ENCODE data around the gene TDRD15. TPM values are rescaled to one million over a fixed set of nuclear protein-coding genes. Genes with fewer than 3 reads are reported as not detected.

The TDRD15 gene
- total RNA-seq, 1 experiment from 2014 or later: not detected

GRCh38 chr2:21131861-21132260, 8.1 kb downstream of the TDRD15 start:
- H3K27ac ChIP-seq (ENCODE audit: insufficient read length, low read depth, low read length): no peak overlapping the region
- no peaks in the 10 kb centered on the region for H3K79me1 ChIP-seq (ENCODE audit: insufficient read depth, low read depth, low read length, poor library complexity, severe bottlenecking)
- H2AFZ ChIP-seq (ENCODE audit: low read length): no peak overlapping the region
- no peaks in the 10 kb centered on the region for H3K79me2 ChIP-seq (ENCODE audit: insufficient read depth, low read length)
- no peak overlapping the region for H3K9ac ChIP-seq (ENCODE audit: extremely low read depth, insufficient read length, low read length)
- H3K56ac ChIP-seq (ENCODE audit: insufficient read length, low read depth, low read length): no peak overlapping the region
- H3K23ac ChIP-seq (ENCODE audit: insufficient read length, low read depth, low read length): no peak overlapping the region
- no CpG with 5 or more reads among the region's 5 CpGs for WGBS (ENCODE audit: extremely low coverage, insufficient read length, low lambda C conversion rate)
- no peak overlapping the region for H3K4ac ChIP-seq (ENCODE audit: low read depth, low read length)
- no peak overlapping the region for H3T11ph ChIP-seq (ENCODE audit: low read length)
- H2BK12ac ChIP-seq (ENCODE audit: insufficient read length, low read depth, low read length): no peak overlapping the region
- DNase-seq: no peak
- no peak overlapping the region for H4K91ac ChIP-seq (ENCODE audit: insufficient read length, low read depth, low read length)
- H3K23me2 ChIP-seq (ENCODE audit: insufficient read length, low read depth, low read length, poor library complexity, severe bottlenecking): no peaks in the 10 kb centered on the region
- no peak for TF ChIP-seq CTCF (conservative IDR thresholded peaks at IDR 0.05)
- no peak overlapping the region for H2BK15ac ChIP-seq (ENCODE audit: low read depth, low read length)
- H4K20me1 ChIP-seq (ENCODE audit: control insufficient read depth, insufficient read depth, insufficient read length): no peaks in the 10 kb centered on the region
- no peak overlapping the region for H3K14ac ChIP-seq (ENCODE audit: insufficient read depth, low read length)
- no peak overlapping the region for H3K18ac ChIP-seq (ENCODE audit: insufficient read length, low read depth, low read length)
- H3K4me1 Mint-ChIP-seq: no peaks in the 10 kb centered on the region
- H3K27me3 Mint-ChIP-seq (ENCODE audit: low read depth): no peaks in the 10 kb centered on the region
- no peak overlapping the region for H2BK5ac ChIP-seq (ENCODE audit: insufficient read length, low read length)
- no peak overlapping the region for H4K8ac ChIP-seq (replicated peaks; ENCODE audit: insufficient read length, low read depth, low read length)
- no peaks in the 10 kb centered on the region for H3K9me3 ChIP-seq (ENCODE audit: control insufficient read depth, low read depth, low read length)
- H3K4me3 Mint-ChIP-seq: no peak overlapping the region
- H2BK20ac ChIP-seq (ENCODE audit: low read depth, low read length, poor library complexity, severe bottlenecking): no peak overlapping the region
- no peak overlapping the region for H2AK5ac ChIP-seq (ENCODE audit: insufficient read length, low read length)
- H3K9me3 Mint-ChIP-seq: no peaks in the 10 kb centered on the region
- H3K4me1 ChIP-seq (ENCODE audit: insufficient read depth, low read length): no peaks in the 10 kb centered on the region
- no peak overlapping the region for H3K4me2 ChIP-seq (ENCODE audit: insufficient read depth, insufficient read length, low read length)
- no peaks in the 10 kb centered on the region for H3K27me3 ChIP-seq (ENCODE audit: insufficient read depth, low read length)
- H3K27ac Mint-ChIP-seq: no peak overlapping the region
- H3K36me3 Mint-ChIP-seq (ENCODE audit: insufficient read depth in 1 of 3, low read depth in 3 of 3): no peaks in the 10 kb centered on the region
- no peak overlapping the region for H2BK120ac ChIP-seq (ENCODE audit: low read depth, low read length, poor library complexity, severe bottlenecking)
- H4K5ac ChIP-seq (ENCODE audit: insufficient read length, low read depth, low read length): no peak overlapping the region
